Measurements from ENCODE around the gene ADGRG6. TPM values are rescaled to one million over a fixed set of nuclear protein-coding genes. Genes with fewer than 3 reads are reported as not detected.
"Not testable (repeated sequence)": the region's sequence is repeated elsewhere in the genome, so short reads cannot be mapped to it uniquely, and the experiment has no call there.

The ADGRG6 gene
- total RNA-seq, 2 donors from 2014 or later: 6.4 to 6.8 TPM

- TF ChIP-seq, protein P1, sequence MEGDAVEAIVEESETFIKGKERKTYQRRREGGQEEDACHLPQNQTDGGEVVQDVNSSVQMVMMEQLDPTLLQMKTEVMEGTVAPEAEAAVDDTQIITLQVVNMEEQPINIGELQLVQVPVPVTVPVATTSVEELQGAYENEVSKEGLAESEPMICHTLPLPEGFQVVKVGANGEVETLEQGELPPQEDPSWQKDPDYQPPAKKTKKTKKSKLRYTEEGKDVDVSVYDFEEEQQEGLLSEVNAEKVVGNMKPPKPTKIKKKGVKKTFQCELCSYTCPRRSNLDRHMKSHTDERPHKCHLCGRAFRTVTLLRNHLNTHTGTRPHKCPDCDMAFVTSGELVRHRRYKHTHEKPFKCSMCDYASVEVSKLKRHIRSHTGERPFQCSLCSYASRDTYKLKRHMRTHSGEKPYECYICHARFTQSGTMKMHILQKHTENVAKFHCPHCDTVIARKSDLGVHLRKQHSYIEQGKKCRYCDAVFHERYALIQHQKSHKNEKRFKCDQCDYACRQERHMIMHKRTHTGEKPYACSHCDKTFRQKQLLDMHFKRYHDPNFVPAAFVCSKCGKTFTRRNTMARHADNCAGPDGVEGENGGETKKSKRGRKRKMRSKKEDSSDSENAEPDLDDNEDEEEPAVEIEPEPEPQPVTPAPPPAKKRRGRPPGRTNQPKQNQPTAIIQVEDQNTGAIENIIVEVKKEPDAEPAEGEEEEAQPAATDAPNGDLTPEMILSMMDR (IDR thresholded peaks at IDR 0.05): no peak
- ATAC-seq (ENCODE audit: insufficient number of reproducible peaks, low FRiP score, low read depth) (no peak), DNase-seq (ENCODE audit: low spot score) (no peak)
- Histone ChIP-seq H3K27me3 (replicated peaks; ENCODE audit: insufficient read depth) (no peaks in the 10 kb centered on the region), H3K36me3 (no peaks in the 10 kb centered on the region), H3K27ac (no peak overlapping the region), H3K4me1 (ENCODE audit: control insufficient read depth in 1 of 2, low read depth in 2 of 2) (no peaks in the 10 kb centered on the region), H3K9me3 (no peaks in the 10 kb centered on the region), H3K4me3 (no peak overlapping the region)
These were observed 115.5 kb downstream of the ADGRG6 start for GRCh38 chr6:142417331-142417750.

GRCh38 chr6:142419071-142419470, 117.3 kb downstream of the ADGRG6 start:
- H3K36me3 ChIP-seq: no peaks in the 10 kb centered on the region
- no peak overlapping the region for H3K27ac ChIP-seq
- TF ChIP-seq, protein P1 (IDR thresholded peaks at IDR 0.05): no peak
- DNase-seq (ENCODE audit: low spot score): no peak
- ATAC-seq (ENCODE audit: insufficient number of reproducible peaks, low FRiP score, low read depth): no peak
- H3K4me1 ChIP-seq (ENCODE audit: control insufficient read depth in 1 of 2, low read depth in 2 of 2): no peaks in the 10 kb centered on the region
- no peak overlapping the region for H3K4me3 ChIP-seq
- H3K9me3 ChIP-seq: no peaks in the 10 kb centered on the region
- H3K27me3 ChIP-seq (replicated peaks; ENCODE audit: insufficient read depth): no peaks in the 10 kb centered on the region

DNA sequence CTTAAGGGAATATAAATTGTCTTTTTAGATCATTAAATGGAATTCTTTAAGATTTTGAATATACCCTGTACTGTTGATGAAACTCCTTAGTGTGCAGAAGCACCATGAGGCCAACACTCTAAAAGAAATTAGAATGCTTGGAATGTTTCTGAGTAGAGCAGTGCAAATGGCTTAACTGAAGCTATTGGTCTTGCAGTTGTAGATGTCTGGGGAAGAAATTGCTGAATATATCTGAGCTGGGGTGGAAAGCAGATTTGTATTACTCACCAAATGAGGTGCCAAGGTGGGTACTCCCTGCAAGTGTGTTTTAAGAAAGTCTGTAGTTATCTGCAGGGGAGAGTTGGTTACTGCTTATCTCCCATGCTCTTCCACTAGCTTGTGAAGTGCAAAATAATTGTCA, 119.0 kb downstream of the ADGRG6 start:
- TF ChIP-seq, protein P1 (IDR thresholded peaks at IDR 0.05): no peak
- ATAC-seq (ENCODE audit: insufficient number of reproducible peaks, low FRiP score, low read depth) (no peak), DNase-seq (ENCODE audit: low spot score) (no peak)
- Histone ChIP-seq H3K27ac (no peak overlapping the region), H3K36me3 (no peaks in the 10 kb centered on the region), H3K9me3 (no peaks in the 10 kb centered on the region), H3K27me3 (replicated peaks; ENCODE audit: insufficient read depth) (no peaks in the 10 kb centered on the region), H3K4me3 (no peak overlapping the region), H3K4me1 (ENCODE audit: control insufficient read depth in 1 of 2, low read depth in 2 of 2) (no peaks in the 10 kb centered on the region)

DNA sequence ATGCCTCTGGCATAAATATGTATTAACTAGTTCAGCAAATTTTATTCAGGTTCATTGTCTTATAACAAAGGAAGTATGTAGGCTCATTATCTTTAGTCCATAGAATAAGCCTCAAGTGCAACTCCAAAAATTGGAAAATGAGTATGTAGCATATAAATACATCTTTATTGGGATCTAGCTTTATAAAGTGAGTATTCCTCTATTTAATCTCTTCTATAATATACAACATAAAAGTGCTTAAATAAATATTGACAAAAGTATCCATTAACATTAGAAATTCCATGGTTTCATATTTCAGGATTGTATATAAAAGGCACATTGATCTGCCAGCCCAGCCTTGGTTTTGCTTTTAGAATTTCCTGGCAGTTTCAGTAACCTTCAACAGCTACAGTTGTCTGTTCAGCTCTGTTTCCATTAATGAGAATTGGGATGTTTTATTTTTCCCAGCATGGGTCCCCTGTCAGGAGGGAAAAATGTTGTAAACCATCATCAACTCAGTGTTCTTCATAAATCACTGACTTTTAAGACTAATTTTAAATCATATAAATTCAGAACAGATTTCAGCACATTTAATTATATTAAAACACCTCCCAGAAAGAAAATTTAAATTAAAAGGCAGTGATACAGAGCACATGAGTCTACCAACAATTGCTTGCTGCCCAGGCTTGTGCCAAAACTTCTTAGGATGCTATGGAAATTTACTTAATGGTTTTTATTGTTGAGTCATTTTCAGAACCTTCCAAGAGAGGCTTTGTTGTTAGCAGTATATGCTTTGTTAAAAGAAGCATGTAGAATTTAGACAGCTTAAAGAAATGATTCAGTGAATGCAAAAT, 119.7 kb downstream of the ADGRG6 start:
- Histone ChIP-seq H3K36me3 (no peaks in the 10 kb centered on the region), H3K4me3 (no peak overlapping the region), H3K4me1 (ENCODE audit: control insufficient read depth in 1 of 2, low read depth in 2 of 2) (no peaks in the 10 kb centered on the region), H3K27me3 (replicated peaks; ENCODE audit: insufficient read depth) (no peaks in the 10 kb centered on the region), H3K9me3 (no peaks in the 10 kb centered on the region), H3K27ac (no peak overlapping the region)
- ATAC-seq (ENCODE audit: insufficient number of reproducible peaks, low FRiP score, low read depth): no peak
- DNase-seq (ENCODE audit: low spot score): no peak
- TF ChIP-seq, protein P1 (IDR thresholded peaks at IDR 0.05): no peak

DNA sequence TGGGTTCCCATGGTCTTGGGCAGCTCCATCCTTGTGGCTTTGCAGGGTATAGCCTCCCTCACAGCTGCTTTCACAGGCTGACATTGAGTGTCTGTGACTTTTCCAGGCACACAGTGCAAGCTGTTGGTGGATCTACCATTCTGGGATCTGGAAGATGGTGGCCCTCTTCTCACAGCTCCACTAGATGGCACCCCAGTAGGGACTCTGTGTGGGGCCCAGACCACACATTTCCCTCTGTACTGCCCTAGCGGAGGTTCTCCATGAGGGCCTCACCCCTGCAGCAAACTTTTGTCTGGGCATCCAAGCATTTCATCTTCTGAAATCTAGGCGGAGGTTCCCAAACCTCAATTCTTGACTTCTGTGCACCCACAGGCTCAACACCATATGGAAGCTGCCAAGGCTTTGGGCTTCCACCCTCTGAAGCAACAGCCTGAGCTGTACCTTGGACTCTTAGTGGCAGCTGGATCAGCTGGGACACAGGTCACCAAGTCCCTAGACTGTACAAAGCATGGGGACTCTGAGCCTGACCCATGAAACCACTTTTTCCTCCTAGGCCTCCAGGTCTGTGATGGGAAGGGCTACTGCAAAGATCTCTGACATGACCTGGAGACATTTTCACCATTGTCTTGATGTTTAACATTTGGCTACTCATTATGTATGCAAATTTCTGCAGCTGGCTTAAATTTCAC, 124.8 kb downstream of the ADGRG6 start:
- ATAC-seq (ENCODE audit: insufficient number of reproducible peaks, low FRiP score, low read depth); H3K9me3 ChIP-seq; H3K27ac ChIP-seq; DNase-seq (ENCODE audit: low spot score); H3K27me3 ChIP-seq (replicated peaks; ENCODE audit: insufficient read depth); H3K36me3 ChIP-seq; H3K4me1 ChIP-seq (ENCODE audit: control insufficient read depth in 1 of 2, low read depth in 2 of 2); H3K4me3 ChIP-seq: not testable (repeated sequence)

- not testable (repeated sequence) for H3K9me3 ChIP-seq; ATAC-seq (ENCODE audit: insufficient number of reproducible peaks, low FRiP score, low read depth); H3K27me3 ChIP-seq (replicated peaks; ENCODE audit: insufficient read depth); H3K36me3 ChIP-seq; H3K4me1 ChIP-seq (ENCODE audit: control insufficient read depth in 1 of 2, low read depth in 2 of 2); H3K4me3 ChIP-seq; H3K27ac ChIP-seq; DNase-seq (ENCODE audit: low spot score)
These were observed 126.7 kb downstream of the ADGRG6 start for GRCh38 chr6:142428468-142428867.

Data from thoracic aorta (tissue), 2 donors.